ENCODE results near the gene ZNF641.

DNA sequence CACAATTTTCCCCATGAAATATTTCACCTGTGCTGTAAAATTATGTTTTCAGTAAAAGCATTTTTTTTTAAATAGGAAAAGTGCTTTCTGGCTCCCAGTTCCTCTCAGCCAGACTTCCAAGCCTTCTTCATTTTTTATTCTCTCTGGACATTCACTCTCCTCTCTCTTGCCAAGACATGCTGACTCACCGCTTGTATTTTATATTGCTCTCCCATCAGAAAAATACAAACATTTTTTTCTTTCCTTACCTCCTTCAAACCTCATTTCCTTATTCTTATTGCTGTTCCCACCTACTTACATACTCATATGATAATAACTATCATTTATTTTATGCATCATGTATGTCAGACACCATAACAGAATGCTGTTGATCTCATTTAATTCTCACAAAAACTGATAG, 37.7 kb upstream of the ZNF641 start:
- TF ChIP-seq, protein P1, sequence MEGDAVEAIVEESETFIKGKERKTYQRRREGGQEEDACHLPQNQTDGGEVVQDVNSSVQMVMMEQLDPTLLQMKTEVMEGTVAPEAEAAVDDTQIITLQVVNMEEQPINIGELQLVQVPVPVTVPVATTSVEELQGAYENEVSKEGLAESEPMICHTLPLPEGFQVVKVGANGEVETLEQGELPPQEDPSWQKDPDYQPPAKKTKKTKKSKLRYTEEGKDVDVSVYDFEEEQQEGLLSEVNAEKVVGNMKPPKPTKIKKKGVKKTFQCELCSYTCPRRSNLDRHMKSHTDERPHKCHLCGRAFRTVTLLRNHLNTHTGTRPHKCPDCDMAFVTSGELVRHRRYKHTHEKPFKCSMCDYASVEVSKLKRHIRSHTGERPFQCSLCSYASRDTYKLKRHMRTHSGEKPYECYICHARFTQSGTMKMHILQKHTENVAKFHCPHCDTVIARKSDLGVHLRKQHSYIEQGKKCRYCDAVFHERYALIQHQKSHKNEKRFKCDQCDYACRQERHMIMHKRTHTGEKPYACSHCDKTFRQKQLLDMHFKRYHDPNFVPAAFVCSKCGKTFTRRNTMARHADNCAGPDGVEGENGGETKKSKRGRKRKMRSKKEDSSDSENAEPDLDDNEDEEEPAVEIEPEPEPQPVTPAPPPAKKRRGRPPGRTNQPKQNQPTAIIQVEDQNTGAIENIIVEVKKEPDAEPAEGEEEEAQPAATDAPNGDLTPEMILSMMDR (IDR thresholded peaks at IDR 0.05): no peak
- TF ChIP-seq POLR2A (IDR thresholded peaks at IDR 0.05): no peak
